IMR-90 (cell line): Measurements from ENCODE around the gene SPATA21. TPM values are rescaled to one million over a fixed set of nuclear protein-coding genes. Genes with fewer than 3 reads are reported as not detected.
A peak's percentile ranks its signal among the peaks of the same experiment; 100 is the strongest.

Experiments used
- ATAC-seq: fragments of 200-7000 bp; cut with Tn5 transposase; 2 replicates; pipeline ENCODE4 v1.9.1; 2020; ENCODE audit warnings: low read depth, mild to moderate bottlenecking, moderate library complexity
- BruUV-seq: library from RNA; stranded (reverse); fragments of 400-500 nt; replicated peaks from 2 replicates; lab custom pipeline; 2021; lab: Mats Ljungman, UMichigan
- CTCF ChIA-PET: fragments of 300-600 bp; formaldehyde crosslinking; extraction: SDS; loops from one replicate; lab custom pipeline; 2021; ENCODE audit warnings: antibody characterized with exemption; lab: Yijun Ruan, JAX
- POLR2A ChIA-PET: fragments of 300-600 bp; sonication (Branson Sonifier 250); formaldehyde crosslinking; loops from one replicate; lab custom pipeline; 2022; ENCODE audit warnings: antibody characterized with exemption; ENCODE audit not compliant: unreplicated experiment; lab: Charles Lee
- DNase-seq: peaks from one replicate; pipeline ENCODE4 v3.0.0; 2013
- H2AFZ ChIP-seq: replicated peaks from 2 replicates; pipeline ENCODE3; 2013; ENCODE audit warnings: low read length, mild to moderate bottlenecking; ENCODE audit not compliant: poor library complexity
- H2AK5ac ChIP-seq: 2 replicates; pipeline ENCODE4 v1.6.1; 2013; ENCODE audit warnings: low read depth, low read length, inconsistent platforms
- H2AK9ac ChIP-seq: replicated peaks from 2 replicates; pipeline ENCODE3; 2013; ENCODE audit warnings: mild to moderate bottlenecking, low read depth, low read length, moderate library complexity; ENCODE audit not compliant: poor library complexity
- H2BK120ac ChIP-seq: 2 replicates; pipeline ENCODE4 v1.6.1; 2013; ENCODE audit warnings: low read depth, low read length, inconsistent platforms
- H2BK15ac ChIP-seq: 3 replicates; pipeline ENCODE4 v1.6.1; 2013; ENCODE audit warnings: low read depth, low read length, inconsistent platforms
- H2BK20ac ChIP-seq: 2 replicates; pipeline ENCODE4 v1.6.1; 2013; ENCODE audit warnings: low read depth, mild to moderate bottlenecking, inconsistent platforms, low read length, moderate library complexity
- H2BK5ac ChIP-seq: 2 replicates; pipeline ENCODE4 v1.6.1; 2013; ENCODE audit warnings: mild to moderate bottlenecking, low read depth, low read length, inconsistent platforms; ENCODE audit not compliant: poor library complexity, severe bottlenecking
- H3K14ac ChIP-seq: replicated peaks from 2 replicates; pipeline ENCODE4 v1.6.1; 2013; ENCODE audit warnings: low read depth, low read length, inconsistent platforms
- H3K18ac ChIP-seq: 2 replicates; pipeline ENCODE4 v1.6.1; 2013; ENCODE audit warnings: low read depth, low read length, control low read depth
- H3K23ac ChIP-seq: 2 replicates; pipeline ENCODE4 v1.6.1; 2013; ENCODE audit warnings: low read depth, low read length, inconsistent platforms
- H3K27ac ChIP-seq: 2 replicates; pipeline ENCODE4 v1.5.1; 2013; ENCODE audit warnings: mild to moderate bottlenecking, control low read depth, low read length; ENCODE audit not compliant: insufficient read depth
- H3K27me3 ChIP-seq: 2 replicates; pipeline ENCODE4 v1.6.1; 2013; ENCODE audit warnings: low read length; ENCODE audit not compliant: control insufficient read depth, insufficient read depth
- H3K36me3 ChIP-seq: 2 replicates; pipeline ENCODE4 v1.6.1; 2013; ENCODE audit warnings: low read length, mixed read lengths; ENCODE audit not compliant: control insufficient read depth, insufficient read depth
- H3K4ac ChIP-seq: 2 replicates; pipeline ENCODE4 v1.6.1; 2013; ENCODE audit warnings: low read depth, low read length, inconsistent platforms
- H3K4me1 ChIP-seq: 2 replicates; pipeline ENCODE4 v1.6.1; 2013; ENCODE audit warnings: low read length, mixed read lengths; ENCODE audit not compliant: control insufficient read depth, insufficient read depth
- H3K4me2 ChIP-seq: 2 replicates; pipeline ENCODE4 v1.6.1; 2013; ENCODE audit warnings: low read depth, mild to moderate bottlenecking, control low read depth, low read length, moderate library complexity
- H3K4me3 ChIP-seq: 2 replicates; pipeline ENCODE4 v1.5.1; 2013; ENCODE audit warnings: low read depth, mild to moderate bottlenecking, control low read depth, low read length, moderate library complexity; ENCODE audit not compliant: insufficient read depth
- H3K56ac ChIP-seq: 2 replicates; pipeline ENCODE4 v1.6.1; 2013; ENCODE audit warnings: low read length, inconsistent platforms; ENCODE audit not compliant: insufficient read depth; ENCODE audit errors: extremely low read depth
- H3K79me1 ChIP-seq, 2 experiments: 2 replicates each; pipeline ENCODE4 v1.6.1; 2013; ENCODE audit warnings: low read length in 2 of 2, inconsistent platforms in 1 of 2, low read depth in 1 of 2
- H3K9ac ChIP-seq: 2 replicates; pipeline ENCODE4 v1.6.1; 2013; ENCODE audit warnings: low read depth, low read length, control low read depth
- H3K9me1 ChIP-seq: 2 replicates; pipeline ENCODE4 v1.6.1; 2013; ENCODE audit warnings: low read length, inconsistent platforms; ENCODE audit not compliant: insufficient read depth
- H3K9me3 ChIP-seq: 2 replicates; pipeline ENCODE4 v1.6.1; 2013; ENCODE audit warnings: low read length; ENCODE audit not compliant: control insufficient read depth, insufficient read depth
- H4K20me1 ChIP-seq: 2 replicates; pipeline ENCODE4 v1.6.1; 2013; ENCODE audit warnings: low read length, inconsistent platforms; ENCODE audit not compliant: insufficient read depth
- H4K5ac ChIP-seq: 2 replicates; pipeline ENCODE4 v1.6.1; 2013; ENCODE audit warnings: mild to moderate bottlenecking, low read depth, low read length, control low read depth
- H4K8ac ChIP-seq, 2 experiments: 2 replicates each; pipeline ENCODE4 v1.6.1; 2013; ENCODE audit warnings: low read depth in 2 of 2, low read length in 2 of 2, control low read depth in 1 of 2, inconsistent platforms in 1 of 2
- H4K91ac ChIP-seq: 2 replicates; pipeline ENCODE4 v1.6.1; 2013; ENCODE audit warnings: low read depth, low read length, inconsistent platforms; ENCODE audit not compliant: insufficient read depth
- CHD1 ChIP-seq: IDR thresholded peaks from 2 replicates; pipeline ENCODE4 v1.6.1; 2012; ENCODE audit warnings: low read depth, low read length, improper control_type of control experiment
- MAFK ChIP-seq: IDR thresholded peaks from 2 replicates; pipeline ENCODE4 v1.6.1; 2012; ENCODE audit warnings: low read depth, low read length, improper control_type of control experiment
- NFE2L2 ChIP-seq: fragments of 150-350 bp; IDR thresholded peaks from 2 replicates; pipeline ENCODE4 v1.6.1; 2016; ENCODE audit warnings: low read depth, mild to moderate bottlenecking, low read length
- POLR2A ChIP-seq: IDR thresholded peaks from 2 replicates; pipeline ENCODE4 v1.6.1; 2012; ENCODE audit warnings: mild to moderate bottlenecking, low read depth, low read length
- RCOR1 ChIP-seq: IDR thresholded peaks from 2 replicates; pipeline ENCODE4 v1.6.1; 2012; ENCODE audit warnings: mild to moderate bottlenecking, low read length, improper control_type of control experiment; ENCODE audit not compliant: insufficient replicate concordance
- WGBS, 2 experiments: methylation state at CpG; one replicate each; pipeline versions ENCODE4 v1.1.5 to v1.1.7; 2013; ENCODE audit warnings: missing lambda C conversion rate in 2 of 2; ENCODE audit not compliant: insufficient read length in 1 of 2; ENCODE audit errors: extremely low coverage in 2 of 2; 5-methylcytosine and 5-hydroxymethylcytosine counted together
- dilution Hi-C: fragments of 300-500 bp; cut with HindIII; formaldehyde crosslinking; loops from one replicate; pipeline ENCODE4 v1.14.3; 2018; ENCODE audit warnings: low sequenced_read_pairs; ENCODE audit not compliant: unreplicated experiment
- in situ Hi-C: fragments of 300-500 bp; cut with MboI; formaldehyde crosslinking; loops from 3 replicates; pipeline ENCODE4 v1.14.3; 2019; ENCODE audit warnings: low sequenced_read_pairs, inconsistent platforms, mixed read lengths
- intact Hi-C: fragments of 100-400 bp; cut with micrococcal nuclease; formaldehyde crosslinking; loops from 2 replicates; pipeline ENCODE4 v1.10.0; 2022
- polyA plus RNA-seq, 3 experiments: library from polyadenylated mRNA; depleted of rRNA; stranded (reverse); fragments of >200 nt; gene quantifications; 2 replicates each; pipeline ENCODE4 v1.2.3, GENCODE V29; 2012; ENCODE audit warnings: low replicate concordance in 1 of 3
- total RNA-seq: library from RNA; depleted of rRNA; stranded (reverse); fragments of >200 nt; gene quantifications from 2 replicates; pipeline ENCODE4 v1.2.3, GENCODE V29; 2012

Gene SPATA21
- total and polyA plus RNA-seq, 2 of the 4 experiments (the other 2 are of a cell fraction): not detected

DNA sequence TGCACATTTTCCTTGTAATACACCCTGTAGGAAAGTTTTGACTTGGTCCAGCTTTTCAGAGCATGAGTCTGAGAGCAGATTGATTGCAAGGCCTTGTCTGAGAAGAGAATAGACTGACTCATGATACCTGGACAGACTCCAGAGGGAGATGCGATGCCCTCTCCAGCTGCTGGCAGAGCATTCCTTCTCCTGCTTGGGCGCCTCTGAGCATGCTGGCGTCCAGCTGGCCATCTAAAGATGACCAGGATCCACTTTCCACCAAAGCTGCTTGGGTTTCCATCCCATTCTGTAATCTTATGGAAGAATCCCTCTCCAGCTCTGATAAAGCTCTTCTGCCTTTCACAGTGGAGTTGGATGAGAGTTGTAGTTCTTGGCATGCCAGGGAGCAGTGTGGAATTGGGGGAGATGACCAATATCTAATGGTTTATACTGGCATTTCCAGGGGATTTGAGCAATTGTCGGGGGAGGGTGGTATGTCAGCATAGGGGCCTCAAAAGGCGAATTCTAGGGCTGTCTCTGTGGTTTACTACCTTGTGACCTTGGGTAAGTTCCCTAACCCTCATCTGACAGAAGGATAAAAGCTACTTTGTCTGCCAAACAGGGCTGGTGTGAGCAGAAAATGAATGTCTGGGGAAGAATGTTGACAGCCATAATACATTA, 50.6 kb downstream of the SPATA21 start:
- Histone ChIP-seq H3K79me1 (peaks cover 17 to 76% of the 10 kb centered on the region in 2 experiments), H3K4me1 (peaks cover 24% of the 10 kb centered on the region), H2BK120ac (peak overlapping the region; percentile 49; the same call in 1 of the 2 replicates), H2BK5ac (peak overlapping the region; percentile 67), H3K4me3 (no peak overlapping the region), H4K8ac (peak overlapping the region in 1 of 2 experiments; percentile 4; a peak in 1 of 4 replicates), H3K18ac (peak overlapping the region; percentile 13), H3K36me3 (no peaks in the 10 kb centered on the region), H3K27me3 (no peaks in the 10 kb centered on the region), H3K9me1 (peaks cover 45% of the 10 kb centered on the region), H2AK9ac (peak overlapping the region; percentile 49), H4K20me1 (peaks cover 72% of the 10 kb centered on the region), H3K9me3 (no peaks in the 10 kb centered on the region), H3K23ac (peak overlapping the region; percentile 4; the same call in 1 of the 2 replicates), H3K27ac (peak overlapping the region; percentile 12; the same call in 1 of the 2 replicates), H3K4ac (peak overlapping the region; percentile 47), H2AK5ac (0 out of 2 replicates have a peak overlapping the region, but pooled peaks have one; percentile 5), H2BK15ac (no peak overlapping the region), H2AFZ (no peak overlapping the region), H3K4me2 (peak overlapping the region; percentile 67), H3K14ac (no peak overlapping the region), H4K5ac (no peak overlapping the region), H3K56ac (no peak overlapping the region; the same call in 1 of the 2 replicates), H4K91ac (no peak overlapping the region), H3K9ac (no peak overlapping the region), H2BK20ac (0 out of 2 replicates have a peak overlapping the region, but pooled peaks have one; percentile 18)
- peak; percentile 50 for ATAC-seq
- intact Hi-C loops (no loop called here), in situ Hi-C loops (no loop called here), dilution Hi-C loops (no loop called here)
- no TSS peak for BruUV-seq
- TF ChIP-seq RCOR1: peak; percentile 13
- TF ChIP-seq MAFK: no peak
- TF ChIP-seq CHD1: no peak
- no peak for TF ChIP-seq POLR2A
- TF ChIP-seq NFE2L2: peak; percentile 58; the same call in 1 of the 2 replicates
- ChIA-PET CTCF (interaction anchor here (0.6 to 0.9 kb wide), 2 partner anchors 10 to 23 kb away, joined by 3 to 4 read pairs; no protein-coding TSS in a partner anchor), POLR2A (interaction anchor here (0.8 kb wide), 1 partner anchor 11 kb away, joined by 3 read pairs; no protein-coding TSS in a partner anchor)
- peak; percentile 76 for DNase-seq
- WGBS, 2 experiments: no CpG with 5 or more reads among the region's 5 CpGs
